Trophoblast cell (in vitro differentiated cells and primary cell): Measurements from ENCODE around the gene UBE2L3.

Source experiments
- DNase-seq, 2 donors: peaks; one replicate each; pipeline ENCODE4 v3.0.0-alpha.2; 2016
- H2AFZ ChIP-seq: 2 replicates; pipeline ENCODE4 v1.6.1; 2013; ENCODE audit warnings: low read length, moderate library complexity, mild to moderate bottlenecking; ENCODE audit not compliant: insufficient read depth, poor library complexity
- H2AK5ac ChIP-seq: 2 replicates; pipeline ENCODE4 v1.6.1; 2013; ENCODE audit warnings: mild to moderate bottlenecking, low read length
- H2BK120ac ChIP-seq: 2 replicates; pipeline ENCODE4 v1.6.1; 2013; ENCODE audit warnings: low read length, mild to moderate bottlenecking, moderate library complexity; ENCODE audit not compliant: insufficient read depth, poor library complexity
- H2BK12ac ChIP-seq: 2 replicates; pipeline ENCODE4 v1.6.1; 2013; ENCODE audit warnings: mild to moderate bottlenecking, low read length, moderate library complexity
- H2BK5ac ChIP-seq: 2 replicates; pipeline ENCODE4 v1.6.1; 2013; ENCODE audit warnings: low read length, low read depth, moderate library complexity, mild to moderate bottlenecking; ENCODE audit not compliant: poor library complexity
- H3K14ac ChIP-seq: 2 replicates; pipeline ENCODE4 v1.6.1; 2013; ENCODE audit warnings: mild to moderate bottlenecking, low read length
- H3K18ac ChIP-seq: 2 replicates; pipeline ENCODE4 v1.6.1; 2013; ENCODE audit warnings: mild to moderate bottlenecking, low read length
- H3K23ac ChIP-seq: 2 replicates; pipeline ENCODE4 v1.6.1; 2013; ENCODE audit warnings: low read length
- H3K27ac ChIP-seq: 2 replicates; pipeline ENCODE4 v1.5.1; 2013; ENCODE audit warnings: low read depth, mild to moderate bottlenecking, inconsistent platforms, low read length, moderate library complexity
- H3K27me3 ChIP-seq: 2 replicates; pipeline ENCODE4 v1.6.1; 2013; ENCODE audit warnings: inconsistent platforms, mild to moderate bottlenecking, low read length, moderate library complexity; ENCODE audit not compliant: insufficient read depth
- H3K36me3 ChIP-seq, 2 experiments: 1 replicate in 1 of 2; 2 replicates in 1 of 2; pipeline ENCODE4 v1.6.1; 2013; ENCODE audit warnings: low read length in 2 of 2, mild to moderate bottlenecking in 2 of 2, moderate library complexity in 1 of 2; ENCODE audit not compliant: insufficient read depth in 2 of 2, control insufficient read depth in 1 of 2
- H3K4ac ChIP-seq: 2 replicates; pipeline ENCODE4 v1.6.1; 2013; ENCODE audit warnings: low read depth, mild to moderate bottlenecking, low read length, moderate library complexity
- H3K4me1 ChIP-seq, 2 experiments: 1 replicate in 1 of 2; 2 replicates in 1 of 2; pipeline ENCODE4 v1.6.1; 2013; ENCODE audit warnings: low read length in 2 of 2, mild to moderate bottlenecking in 2 of 2, moderate library complexity in 1 of 2; ENCODE audit not compliant: insufficient read depth in 2 of 2, control insufficient read depth in 1 of 2
- H3K4me2 ChIP-seq: 2 replicates; pipeline ENCODE4 v1.6.1; 2013; ENCODE audit warnings: inconsistent platforms, mild to moderate bottlenecking, low read length, moderate library complexity
- H3K4me3 ChIP-seq: 2 replicates; pipeline ENCODE4 v1.5.1; 2013; ENCODE audit warnings: mild to moderate bottlenecking, low read depth, low read length, inconsistent platforms
- H3K79me1 ChIP-seq: one replicate; pipeline ENCODE4 v1.6.1; 2013; ENCODE audit warnings: low read length
- H3K79me2 ChIP-seq: 2 replicates; pipeline ENCODE4 v1.6.1; 2013; ENCODE audit warnings: low read length, mild to moderate bottlenecking; ENCODE audit not compliant: control insufficient read depth, insufficient read depth, poor library complexity
- H3K9ac ChIP-seq: 2 replicates; pipeline ENCODE4 v1.6.1; 2013; ENCODE audit warnings: mild to moderate bottlenecking, low read length
- H3K9me3 ChIP-seq: 2 replicates; pipeline ENCODE4 v1.6.1; 2013; ENCODE audit warnings: low read depth, mild to moderate bottlenecking, control low read depth, inconsistent platforms, low read length; ENCODE audit not compliant: insufficient read depth
- H4K12ac ChIP-seq: 2 replicates; pipeline ENCODE4 v1.6.1; 2013; ENCODE audit warnings: low read depth, mild to moderate bottlenecking, low read length, moderate library complexity
- H4K8ac ChIP-seq: 2 replicates; pipeline ENCODE4 v1.6.1; 2013; ENCODE audit warnings: low read depth, mild to moderate bottlenecking, low read length, moderate library complexity
- H4K91ac ChIP-seq: one replicate; pipeline ENCODE4 v1.6.1; 2013; ENCODE audit warnings: low read depth, mild to moderate bottlenecking, low read length, moderate library complexity
- WGBS: extraction: QIAGEN DNeasy Blood & Tissue Kit; methylation state at CpG from one replicate; pipeline ENCODE4 v1.1.7; 2013; ENCODE audit warnings: missing lambda C conversion rate; ENCODE audit not compliant: insufficient read length, insufficient coverage; ENCODE audit errors: extremely low coverage; 5-methylcytosine and 5-hydroxymethylcytosine counted together

UBE2L3 gene

GRCh38 chr22:21622919-21623647 lies 55.6 kb downstream of the UBE2L3 start:
- Histone ChIP-seq H3K4me2 (no peak overlapping the region), H2BK12ac (no peak overlapping the region), H2BK120ac (no peak overlapping the region), H3K4ac (no peak overlapping the region), H3K4me3 (no peak overlapping the region), H3K9ac (no peak overlapping the region), H3K36me3 (peaks cover 30 to 41% of the 10 kb centered on the region in 2 experiments), H3K14ac (no peak overlapping the region), H3K27ac (no peak overlapping the region), H4K8ac (no peak overlapping the region), H3K27me3 (no peaks in the 10 kb centered on the region), H4K91ac (no peak overlapping the region), H2AFZ (no peak overlapping the region), H2BK5ac (no peak overlapping the region), H2AK5ac (no peak overlapping the region), H3K79me1 (no peaks in the 10 kb centered on the region), H3K23ac (no peak overlapping the region), H4K12ac (no peak overlapping the region), H3K18ac (no peak overlapping the region), H3K79me2 (no peaks in the 10 kb centered on the region), H3K4me1 (no peaks in the 10 kb centered on the region), H3K9me3 (no peaks in the 10 kb centered on the region)
- WGBS = no CpG with 5 or more reads among the region's 23 CpGs
- DNase-seq = no peak

- H2AK5ac ChIP-seq = no peak overlapping the region
- H2BK12ac ChIP-seq = no peak overlapping the region
- H3K14ac ChIP-seq = no peak overlapping the region
- H2BK5ac ChIP-seq = no peak overlapping the region
- no peak overlapping the region for H3K9ac ChIP-seq
- no CpG with 5 or more reads among the region's 7 CpGs for WGBS
- no peak overlapping the region for H3K4ac ChIP-seq
- H3K79me1 ChIP-seq = no peaks in the 10 kb centered on the region
- H2AFZ ChIP-seq = no peak overlapping the region
- DNase-seq = no peak
- H4K12ac ChIP-seq = no peak overlapping the region
- no peak overlapping the region for H3K27ac ChIP-seq
- H4K8ac ChIP-seq = no peak overlapping the region
- peaks cover 32 to 44% of the 10 kb centered on the region in 2 experiments for H3K36me3 ChIP-seq
- no peaks in the 10 kb centered on the region for H3K9me3 ChIP-seq
- H3K18ac ChIP-seq = no peak overlapping the region
- H3K27me3 ChIP-seq = no peaks in the 10 kb centered on the region
- H3K79me2 ChIP-seq = peaks cover 3% of the 10 kb centered on the region
- H3K4me2 ChIP-seq = no peak overlapping the region
- H3K4me1 ChIP-seq = peaks cover 0 to 5% of the 10 kb centered on the region in 2 experiments
- no peak overlapping the region for H2BK120ac ChIP-seq
- H4K91ac ChIP-seq = no peak overlapping the region
- H3K4me3 ChIP-seq = no peak overlapping the region
- H3K23ac ChIP-seq = no peak overlapping the region
Observed at GRCh38 chr22:21623648-21623970, 56.1 kb downstream of the UBE2L3 start.

- Histone ChIP-seq H4K91ac (no peak overlapping the region), H4K8ac (no peak overlapping the region), H3K4me2 (no peak overlapping the region), H3K79me1 (peaks cover 3% of the 10 kb centered on the region), H2AK5ac (no peak overlapping the region), H3K4ac (no peak overlapping the region), H2BK12ac (no peak overlapping the region), H3K9ac (no peak overlapping the region), H4K12ac (no peak overlapping the region), H2BK120ac (no peak overlapping the region), H3K27ac (no peak overlapping the region), H3K18ac (no peak overlapping the region), H3K4me1 (peaks cover 5 to 10% of the 10 kb centered on the region in 2 experiments), H3K79me2 (peaks cover 5% of the 10 kb centered on the region), H3K14ac (no peak overlapping the region), H3K36me3 (peaks cover 32 to 38% of the 10 kb centered on the region in 2 experiments), H3K27me3 (no peaks in the 10 kb centered on the region), H3K9me3 (peaks cover 3% of the 10 kb centered on the region), H2BK5ac (no peak overlapping the region), H3K23ac (no peak overlapping the region), H3K4me3 (no peak overlapping the region), H2AFZ (no peak overlapping the region)
- no CpG with 5 or more reads among the region's 8 CpGs for WGBS
- no peak for DNase-seq
Observed at GRCh38 chr22:21624120-21624879, 56.8 kb downstream of the UBE2L3 start.

- no peak for DNase-seq
- Histone ChIP-seq H2BK5ac (no peak overlapping the region), H4K12ac (no peak overlapping the region), H3K36me3 (peaks cover 32 to 36% of the 10 kb centered on the region in 2 experiments), H2AFZ (no peak overlapping the region), H3K27me3 (no peaks in the 10 kb centered on the region), H3K27ac (no peak overlapping the region), H2AK5ac (no peak overlapping the region), H3K4me1 (peaks cover 5 to 10% of the 10 kb centered on the region in 2 experiments), H3K14ac (no peak overlapping the region), H3K18ac (no peak overlapping the region), H3K79me2 (peaks cover 10% of the 10 kb centered on the region), H4K91ac (no peak overlapping the region), H3K4me3 (no peak overlapping the region), H3K23ac (no peak overlapping the region), H3K4me2 (no peak overlapping the region), H3K4ac (no peak overlapping the region), H2BK120ac (no peak overlapping the region), H4K8ac (no peak overlapping the region), H3K9ac (no peak overlapping the region), H3K9me3 (peaks cover 6% of the 10 kb centered on the region), H2BK12ac (no peak overlapping the region), H3K79me1 (peaks cover 7% of the 10 kb centered on the region)
- no CpG with 5 or more reads among the region's 12 CpGs for WGBS
Observed at GRCh38 chr22:21624880-21625791, 57.6 kb downstream of the UBE2L3 start.
